GM19372 (cell line): ENCODE results near the gene C18orf54.
"Not testable (repeated sequence)": the region's sequence is repeated elsewhere in the genome, so short reads cannot be mapped to it uniquely, and the experiment has no call there.

Source experiments
- ATAC-seq: cut with Tn5 transposase; IDR thresholded peaks from one replicate; pipeline ENCODE4 v1.9.1; 2021; ENCODE audit warnings: mild to moderate bottlenecking, low read depth, moderate library complexity; ENCODE audit not compliant: unreplicated experiment

Gene C18orf54

DNA sequence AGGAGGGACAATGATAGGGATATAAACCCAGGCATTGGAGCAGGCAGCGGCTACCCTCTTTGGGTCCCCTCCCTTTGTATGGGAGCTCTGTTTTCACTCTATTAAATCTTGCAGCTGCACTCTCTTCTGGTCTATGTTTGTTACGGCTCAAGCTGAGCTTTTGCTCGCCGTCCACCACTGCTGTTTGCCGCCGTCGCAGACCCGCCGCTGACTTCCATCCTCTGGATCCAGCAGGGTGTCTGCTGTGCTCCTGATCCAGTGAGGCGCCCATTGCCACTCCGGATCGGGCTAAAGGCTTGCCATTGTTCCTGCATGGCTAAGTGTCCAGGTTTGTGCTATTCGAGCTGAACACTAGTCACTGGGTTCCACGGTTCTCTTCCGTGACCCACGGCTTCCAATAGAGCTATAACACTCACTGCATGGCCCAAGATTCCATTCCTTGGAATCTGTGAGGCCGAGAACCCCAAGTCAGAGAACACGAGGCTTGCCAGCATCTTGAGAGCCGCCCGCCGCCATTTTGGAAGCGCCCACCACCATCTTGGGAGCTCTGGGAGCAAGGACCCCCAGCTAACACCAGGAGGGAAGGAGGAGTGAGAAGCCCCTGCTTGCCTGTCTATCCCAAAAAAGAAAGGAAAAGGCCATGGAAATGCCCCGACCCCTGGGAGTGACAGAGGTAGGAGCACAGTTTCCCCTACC, 29.2 kb downstream of the C18orf54 start:
- not testable (repeated sequence) for ATAC-seq

DNA sequence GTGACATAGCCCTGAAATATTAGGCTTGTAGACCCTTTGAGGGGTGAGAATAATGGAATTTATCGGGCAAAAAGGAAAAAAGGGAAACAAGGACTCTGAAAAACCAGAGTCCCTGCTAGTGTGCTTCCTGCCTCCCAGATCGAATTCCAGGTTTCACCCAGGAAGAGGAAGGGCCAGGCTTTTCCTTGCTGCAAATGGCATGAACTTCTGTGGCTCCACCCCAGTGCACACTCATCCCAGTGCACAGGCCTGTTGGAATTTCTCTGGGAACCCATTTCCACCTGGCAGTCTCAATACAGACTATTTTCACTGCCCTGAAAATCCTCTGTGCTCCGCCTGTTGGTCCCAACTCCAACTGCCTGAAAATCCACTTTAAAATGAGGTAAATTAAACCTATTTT, 29.9 kb downstream of the C18orf54 start:
- ATAC-seq = no peak

DNA sequence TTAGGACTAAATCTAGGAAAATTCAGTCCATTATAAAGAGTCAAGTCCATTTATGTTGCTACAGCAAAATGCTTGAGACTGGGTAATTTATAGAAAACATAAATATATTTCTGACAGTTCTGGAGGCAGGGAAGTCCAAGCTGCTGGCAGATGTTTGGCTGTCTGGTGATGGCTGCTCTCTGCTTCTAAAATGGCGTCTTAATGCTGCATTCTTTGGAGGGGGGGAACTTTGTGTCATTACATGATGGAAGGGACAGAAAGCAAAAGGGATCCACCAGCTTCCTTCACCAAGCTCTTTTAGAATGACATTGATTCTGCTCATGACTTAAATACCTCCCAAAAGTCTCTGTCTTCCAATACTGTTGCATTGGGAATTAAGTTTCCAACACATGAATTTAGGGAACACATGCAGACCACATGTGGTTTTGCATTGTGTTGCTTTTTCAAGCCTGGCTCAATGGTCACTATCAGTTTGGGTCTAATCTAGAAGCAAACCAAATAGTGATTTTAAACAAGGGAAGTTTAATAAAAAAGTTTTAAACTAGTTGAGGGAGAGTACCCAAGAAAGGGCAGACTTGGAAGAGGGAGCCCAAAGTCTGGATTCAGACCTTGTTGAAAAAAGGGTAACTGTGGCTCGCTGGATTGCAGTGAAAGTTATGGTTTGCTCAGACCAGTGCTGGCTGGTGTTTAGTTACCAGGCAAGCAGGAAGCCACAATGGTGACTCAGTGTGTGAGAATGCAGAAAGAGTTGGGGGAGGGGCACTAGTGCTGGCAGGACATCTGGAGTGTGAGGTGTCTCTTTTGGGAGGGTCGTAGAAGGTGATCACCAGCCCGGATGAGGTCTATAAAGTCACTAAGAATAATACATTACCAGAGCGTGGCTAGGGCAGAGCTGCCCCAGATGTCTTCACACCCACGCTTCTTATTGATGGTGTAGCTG, 30.8 kb downstream of the C18orf54 start:
- peak; percentile 80 for ATAC-seq

DNA sequence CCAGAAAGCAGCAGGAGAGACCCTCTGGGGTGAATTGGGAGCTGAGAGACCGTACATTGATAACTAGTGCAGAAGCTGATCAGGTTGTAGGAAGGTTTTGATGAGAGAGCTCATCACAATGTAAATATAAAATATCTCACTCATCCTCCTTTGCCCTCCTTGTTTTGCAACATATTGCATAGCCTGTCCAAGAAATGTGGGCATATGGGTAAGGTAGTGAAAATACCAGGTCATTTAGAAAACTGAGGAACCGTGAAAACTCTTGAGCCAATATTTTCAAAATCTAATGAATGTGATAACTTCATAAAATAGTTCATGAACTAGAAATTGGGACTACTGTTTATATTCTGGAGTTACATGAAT, 31.4 kb downstream of the C18orf54 start:
- no peak for ATAC-seq

DNA sequence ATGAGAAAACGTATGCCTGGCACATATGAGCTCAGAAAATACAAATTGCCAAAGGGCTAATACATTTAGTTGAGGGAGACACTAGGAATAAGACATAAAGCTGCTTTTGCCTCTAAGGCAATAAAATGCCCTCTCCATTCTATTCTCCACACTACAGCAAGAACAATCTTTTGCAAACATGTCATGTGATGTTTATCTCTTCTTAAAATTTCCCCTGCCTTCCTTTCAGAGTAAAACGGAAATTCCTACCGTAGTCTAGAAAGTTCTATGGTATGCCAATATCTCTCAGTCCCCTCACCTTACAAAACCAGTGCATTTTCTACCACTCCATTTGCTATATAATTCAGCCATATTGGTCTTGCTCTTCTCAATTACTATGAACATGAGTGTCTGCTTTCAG, 33.1 kb downstream of the C18orf54 start:
- ATAC-seq = no peak

DNA sequence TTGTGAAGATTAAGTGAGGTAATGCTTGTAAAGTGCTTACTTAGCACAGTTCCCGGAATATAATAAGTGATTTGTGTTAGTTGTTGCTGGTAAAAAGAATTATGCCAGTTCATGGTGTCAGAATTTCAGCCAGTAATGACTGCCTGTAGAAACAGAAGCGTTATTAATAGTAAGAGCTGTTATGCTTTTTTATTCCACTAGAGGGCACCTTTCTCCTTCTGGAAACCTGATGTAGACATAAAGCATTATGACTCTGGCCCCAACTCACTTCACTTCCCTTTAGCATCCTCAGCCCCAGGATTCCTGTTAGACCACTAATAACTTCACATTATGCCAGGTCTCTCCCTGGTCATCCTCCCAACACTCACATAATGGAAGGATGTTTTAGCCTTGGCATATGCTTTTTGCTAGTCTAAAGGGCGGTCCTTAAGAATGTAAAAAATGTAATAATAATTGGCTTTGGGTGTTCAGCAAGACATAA, 34.9 kb downstream of the C18orf54 start:
- ATAC-seq = peak; percentile 58

DNA sequence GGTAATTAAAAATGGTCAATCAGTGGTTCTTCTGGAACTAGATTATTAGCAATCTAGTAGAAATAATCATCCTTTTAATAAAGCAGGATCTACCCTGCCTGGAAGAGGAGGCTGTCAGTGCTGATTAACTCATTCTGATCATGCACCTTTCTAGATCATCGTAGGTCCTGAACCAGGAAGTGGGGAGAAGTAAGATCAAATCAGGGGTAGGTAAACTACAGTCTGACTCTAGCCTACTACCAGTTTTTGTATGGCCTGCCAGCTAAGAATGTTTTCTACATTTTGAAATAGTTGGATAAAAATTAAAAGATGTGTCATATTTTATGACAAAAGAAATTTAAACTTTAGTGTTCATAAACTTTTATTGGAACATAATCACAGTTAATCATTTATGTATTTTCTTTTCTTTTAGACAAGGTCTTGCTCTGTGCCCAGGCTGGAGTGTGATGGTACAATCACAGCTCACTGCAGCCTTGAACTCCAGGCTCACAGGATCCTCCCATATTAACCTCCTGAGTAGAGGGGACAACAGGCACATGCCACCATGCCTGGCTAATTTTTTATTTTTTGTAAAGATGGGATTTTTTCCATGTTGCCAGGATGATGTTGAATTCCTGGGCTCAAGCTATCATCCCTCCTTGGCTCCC, 36.1 kb downstream of the C18orf54 start:
- no peak for ATAC-seq

DNA sequence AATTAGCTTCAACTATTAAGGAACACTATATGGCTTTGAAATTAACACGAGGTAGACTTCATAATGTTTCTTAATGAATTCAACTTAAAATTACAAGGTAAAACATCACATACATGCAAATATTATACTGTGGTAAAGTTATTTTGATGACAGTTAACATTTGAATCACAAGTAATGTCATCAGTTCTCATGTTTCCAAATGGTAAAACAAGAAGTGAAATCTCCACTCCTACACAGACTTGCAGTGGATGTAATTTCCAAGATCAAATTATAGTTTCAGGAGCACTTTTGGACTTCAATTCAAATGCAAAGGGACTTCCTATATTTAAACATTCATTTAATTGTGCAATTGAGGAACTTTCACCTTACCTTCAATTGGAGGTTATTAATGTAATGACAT, 39.1 kb downstream of the C18orf54 start:
- ATAC-seq = no peak

DNA sequence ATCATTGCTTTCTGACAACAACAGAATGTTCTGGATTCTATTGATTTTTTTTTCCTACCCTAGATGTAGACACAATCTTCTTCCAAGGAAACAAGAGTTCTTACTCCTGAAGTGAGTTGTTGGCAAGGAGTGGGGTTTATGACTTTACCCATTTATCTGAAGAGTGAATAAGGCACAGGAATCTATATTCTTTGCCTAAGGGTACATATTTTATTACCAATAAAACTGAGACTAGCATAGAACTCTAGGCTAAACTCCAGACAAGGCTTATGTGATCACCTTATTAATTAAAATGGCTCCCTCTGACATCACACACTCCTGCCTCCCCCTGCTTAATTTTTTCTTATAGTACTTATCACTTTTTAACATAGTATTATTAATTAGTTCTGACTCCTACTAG, 47.6 kb downstream of the C18orf54 start:
- ATAC-seq = no peak

DNA sequence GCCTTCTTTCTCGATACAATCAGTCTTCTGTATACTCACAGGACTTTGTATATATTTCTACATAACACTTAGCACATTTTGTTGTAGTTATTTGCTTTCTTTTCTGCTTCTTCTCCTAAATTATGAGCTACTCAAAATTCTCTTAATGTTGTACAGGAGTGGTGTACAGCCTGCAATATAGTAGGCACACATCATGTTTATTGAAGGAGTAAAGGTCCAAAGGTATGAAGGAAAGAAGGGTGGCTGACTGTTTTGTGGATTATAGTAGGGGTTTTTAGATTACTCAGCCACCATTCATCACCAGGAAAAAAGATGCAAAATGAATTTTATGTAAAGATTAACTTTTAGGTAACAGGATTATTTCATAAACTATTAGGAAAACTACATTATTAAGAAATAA, 54.1 kb downstream of the C18orf54 start:
- ATAC-seq = no peak

DNA sequence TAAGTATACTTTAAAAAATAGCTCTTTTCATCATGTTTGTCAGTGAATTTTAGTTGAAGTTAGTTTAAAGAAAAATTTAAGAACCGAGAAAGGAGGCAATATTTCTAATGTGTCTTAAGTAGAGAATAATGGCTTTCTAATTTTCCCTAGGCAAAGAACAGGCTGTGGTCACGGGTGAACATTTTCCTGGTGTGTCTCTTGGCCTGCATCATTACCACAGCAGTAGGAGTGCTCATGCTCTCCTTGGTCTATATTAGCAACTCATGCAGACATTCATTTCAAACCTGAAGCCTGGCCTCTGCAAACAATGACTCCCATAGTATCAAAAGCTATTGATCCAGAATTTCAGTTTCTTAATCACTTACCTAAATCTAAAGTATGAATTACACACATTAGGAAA, 57.4 kb downstream of the C18orf54 start:
- no peak for ATAC-seq

DNA sequence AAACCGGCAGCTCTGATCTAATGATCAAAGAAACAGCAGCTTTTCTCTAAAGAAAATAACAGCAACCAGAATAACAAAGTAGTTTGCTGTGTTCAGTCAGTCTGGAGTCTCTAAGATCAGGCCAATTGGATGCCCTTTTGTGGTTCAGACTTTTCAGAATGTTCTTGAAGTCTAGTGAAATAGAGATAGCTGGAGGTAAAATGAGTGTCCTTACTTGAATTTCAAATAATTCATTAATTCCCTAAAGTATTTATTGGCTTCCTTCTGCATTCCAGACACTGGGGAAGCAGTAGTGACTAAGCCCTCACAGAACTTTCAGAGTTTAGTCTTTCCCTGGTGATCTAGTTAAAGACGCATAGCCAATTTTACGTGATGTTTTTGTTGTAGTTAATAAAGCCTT, 58.7 kb downstream of the C18orf54 start:
- no peak for ATAC-seq

DNA sequence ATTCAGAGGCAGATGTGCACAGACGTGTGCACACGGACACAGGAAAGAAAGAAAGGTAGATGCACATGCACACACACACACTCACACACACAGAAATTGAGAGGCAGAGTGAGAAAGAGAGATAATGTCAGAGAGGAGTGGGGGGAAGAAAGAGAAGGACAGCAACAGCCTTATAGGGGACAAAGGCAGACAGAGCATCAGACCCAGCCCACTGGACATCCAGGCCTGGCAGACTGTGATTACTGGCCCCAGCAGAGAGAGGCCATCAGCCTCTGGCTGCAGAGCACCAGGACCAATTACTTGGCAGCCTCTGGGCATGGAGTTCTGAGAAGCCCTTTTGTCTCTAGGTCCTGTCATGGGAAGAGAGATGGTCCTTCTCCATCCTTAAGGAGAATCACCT, 66.1 kb downstream of the C18orf54 start:
- ATAC-seq = no peak

DNA sequence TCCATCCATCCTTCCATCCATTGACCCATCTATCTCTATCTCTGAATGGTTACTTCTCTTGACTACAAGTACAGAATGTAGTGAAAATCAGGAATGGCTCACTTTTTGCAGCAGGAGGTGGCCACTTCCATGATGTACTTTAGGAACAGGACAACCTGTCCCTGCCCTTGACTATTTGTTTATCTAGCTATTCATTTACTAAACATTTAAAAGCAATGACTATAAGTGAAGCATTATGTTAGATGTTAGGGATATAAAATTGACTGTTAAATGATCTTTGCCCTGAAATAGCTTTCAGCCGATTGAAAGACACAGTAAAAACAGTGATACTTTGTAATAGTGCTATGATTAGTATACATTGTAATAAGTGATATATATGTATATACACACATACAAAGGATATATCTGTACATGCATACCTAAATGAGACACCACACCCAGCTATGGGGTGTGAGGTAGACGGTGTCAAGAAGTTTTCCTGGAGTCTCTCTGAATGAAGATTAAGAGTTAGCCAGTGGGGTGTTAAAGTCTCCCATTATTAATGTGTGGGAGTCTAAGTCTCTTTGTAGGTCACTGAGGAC, 68.5 kb downstream of the C18orf54 start:
- no peak for ATAC-seq
